ENCODE results near the gene VWF. TPM values are rescaled to one million over a fixed set of nuclear protein-coding genes. Genes with fewer than 3 reads are reported as not detected.

VWF gene
- total and polyA plus RNA-seq, 10 of the 15 experiments (the other 5 are each of a cell fraction or from before 2014, with no cell fraction given) = 0.08 to 0.23 TPM; not detected in 8

DNA sequence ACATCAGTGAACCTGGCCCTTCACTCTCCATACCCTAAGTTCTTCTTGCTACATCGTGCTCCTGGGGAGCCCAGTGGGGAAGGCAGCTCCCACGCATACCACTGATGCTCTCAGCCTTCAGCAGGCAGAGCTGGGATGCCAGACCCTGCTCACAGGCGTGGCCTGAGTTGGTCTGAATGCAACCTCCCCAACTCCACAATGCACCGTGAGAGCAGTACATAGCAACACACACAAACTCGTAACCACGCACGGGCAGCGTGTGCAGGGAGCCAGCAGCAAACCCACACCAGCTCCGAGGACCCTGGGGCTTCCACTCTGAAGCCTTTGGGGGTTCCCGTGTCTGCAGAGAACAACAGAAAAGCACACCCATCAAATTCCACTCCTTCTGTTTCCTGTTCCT, 216.7 kb downstream of the VWF start:
- no peaks in the 10 kb centered on the region for H3K36me3 ChIP-seq (ENCODE audit: control insufficient read depth in 2 of 2, insufficient read depth in 2 of 2, low read length in 1 of 2)
- H3K4me2 ChIP-seq (ENCODE audit: control insufficient read depth, insufficient read depth) = no peak overlapping the region
- no peaks in the 10 kb centered on the region for H3K9me3 ChIP-seq (replicated peaks; ENCODE audit: control insufficient read depth, insufficient read depth, low read length)
- ChIA-PET CTCF (no interaction called here), POLR2A (no interaction called here), RAD21 (ENCODE audit: unreplicated experiment) (no interaction called here), SMC1A (ENCODE audit: uncharacterized antibody, unreplicated experiment) (no interaction called here)
- no peaks in the 10 kb centered on the region for H3K79me2 ChIP-seq (ENCODE audit: control insufficient read depth, insufficient read depth, low read length)
- 9% methylated on average over 10 of the region's 10 CpGs for WGBS (ENCODE audit: insufficient coverage, insufficient replicate concordance, low lambda C conversion rate, missing lambda C conversion rate)
- no peaks in the 10 kb centered on the region for H3K4me1 ChIP-seq (ENCODE audit: control insufficient read depth, insufficient read depth, low read length)
- no peak overlapping the region for H2AFZ ChIP-seq (ENCODE audit: control insufficient read depth, low read depth, low read length)
- intact Hi-C loops (cut with micrococcal nuclease; ENCODE audit: unreplicated experiment) (no loop called here), in situ Hi-C loops (cut with MboI) (no loop called here)
- no TSS peak for BruUV-seq (replicated peaks)
- no peak overlapping the region for H3K27ac ChIP-seq (ENCODE audit: control insufficient read depth, insufficient read depth)
- no peak overlapping the region for H3K4me3 ChIP-seq
- H4K20me1 ChIP-seq (ENCODE audit: control insufficient read depth, insufficient read depth) = no peaks in the 10 kb centered on the region
- ATAC-seq (no peak), DNase-seq (ENCODE audit: low read depth, low spot score) (no peak), FAIRE-seq (no peak)
- H3K27me3 ChIP-seq (replicated peaks in 1 of 2; ENCODE audit: control insufficient read depth in 2 of 2, insufficient read depth in 2 of 2, low read length in 1 of 2) = peaks cover 2 to 7% of the 10 kb centered on the region in 2 experiments; a peak in 3 of 4 replicates
- no peak overlapping the region for H3K9ac ChIP-seq (ENCODE audit: control insufficient read depth, insufficient read depth, low read length)
- no peak for TF ChIP-seq NRF1 (conservative IDR thresholded peaks at IDR 0.05; ENCODE audit: low read depth, low read length)
- no peak for TF ChIP-seq FOXK2 (IDR thresholded peaks at IDR 0.05)
- TF ChIP-seq CEBPB (IDR thresholded peaks at IDR 0.05; ENCODE audit: borderline replicate concordance in 1 of 2, low read depth in 2 of 2, low read length in 2 of 2) = no peak
- TF ChIP-seq EED (IDR thresholded peaks at IDR 0.05; ENCODE audit: low read depth) = no peak
- no peak for TF ChIP-seq POLR2A (IDR thresholded peaks at IDR 0.05; ENCODE audit: low read depth, low read length)
- TF ChIP-seq BMI1 (IDR thresholded peaks at IDR 0.05; ENCODE audit: borderline replicate concordance) = no peak
- no peak for TF ChIP-seq HDGF (IDR thresholded peaks at IDR 0.05)
- no peak for TF ChIP-seq GATAD2B (conservative IDR thresholded peaks at IDR 0.05; ENCODE audit: low read depth)
- TF ChIP-seq SRF (IDR thresholded peaks at IDR 0.05; ENCODE audit: low read depth in 2 of 2, low read length in 2 of 2) = no peak
- no peak for TF ChIP-seq MYC (IDR thresholded peaks at IDR 0.05; ENCODE audit: insufficient read depth, insufficient read length, insufficient replicate concordance, low read length, severe bottlenecking)
- TF ChIP-seq, protein P1, sequence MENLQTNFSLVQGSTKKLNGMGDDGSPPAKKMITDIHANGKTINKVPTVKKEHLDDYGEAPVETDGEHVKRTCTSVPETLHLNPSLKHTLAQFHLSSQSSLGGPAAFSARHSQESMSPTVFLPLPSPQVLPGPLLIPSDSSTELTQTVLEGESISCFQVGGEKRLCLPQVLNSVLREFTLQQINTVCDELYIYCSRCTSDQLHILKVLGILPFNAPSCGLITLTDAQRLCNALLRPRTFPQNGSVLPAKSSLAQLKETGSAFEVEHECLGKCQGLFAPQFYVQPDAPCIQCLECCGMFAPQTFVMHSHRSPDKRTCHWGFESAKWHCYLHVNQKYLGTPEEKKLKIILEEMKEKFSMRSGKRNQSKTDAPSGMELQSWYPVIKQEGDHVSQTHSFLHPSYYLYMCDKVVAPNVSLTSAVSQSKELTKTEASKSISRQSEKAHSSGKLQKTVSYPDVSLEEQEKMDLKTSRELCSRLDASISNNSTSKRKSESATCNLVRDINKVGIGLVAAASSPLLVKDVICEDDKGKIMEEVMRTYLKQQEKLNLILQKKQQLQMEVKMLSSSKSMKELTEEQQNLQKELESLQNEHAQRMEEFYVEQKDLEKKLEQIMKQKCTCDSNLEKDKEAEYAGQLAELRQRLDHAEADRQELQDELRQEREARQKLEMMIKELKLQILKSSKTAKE (IDR thresholded peaks at IDR 0.05; ENCODE audit: low read depth, poor library complexity, severe bottlenecking) = no peak
- no peak for TF ChIP-seq ZNF217 (IDR thresholded peaks at IDR 0.05)
- no peak for TF ChIP-seq ZNF384 (IDR thresholded peaks at IDR 0.05; ENCODE audit: borderline replicate concordance, low read depth, low read length)
- TF ChIP-seq YY1 (IDR thresholded peaks at IDR 0.05; ENCODE audit: low read depth, low read length) = no peak
- TF ChIP-seq, protein P2, sequence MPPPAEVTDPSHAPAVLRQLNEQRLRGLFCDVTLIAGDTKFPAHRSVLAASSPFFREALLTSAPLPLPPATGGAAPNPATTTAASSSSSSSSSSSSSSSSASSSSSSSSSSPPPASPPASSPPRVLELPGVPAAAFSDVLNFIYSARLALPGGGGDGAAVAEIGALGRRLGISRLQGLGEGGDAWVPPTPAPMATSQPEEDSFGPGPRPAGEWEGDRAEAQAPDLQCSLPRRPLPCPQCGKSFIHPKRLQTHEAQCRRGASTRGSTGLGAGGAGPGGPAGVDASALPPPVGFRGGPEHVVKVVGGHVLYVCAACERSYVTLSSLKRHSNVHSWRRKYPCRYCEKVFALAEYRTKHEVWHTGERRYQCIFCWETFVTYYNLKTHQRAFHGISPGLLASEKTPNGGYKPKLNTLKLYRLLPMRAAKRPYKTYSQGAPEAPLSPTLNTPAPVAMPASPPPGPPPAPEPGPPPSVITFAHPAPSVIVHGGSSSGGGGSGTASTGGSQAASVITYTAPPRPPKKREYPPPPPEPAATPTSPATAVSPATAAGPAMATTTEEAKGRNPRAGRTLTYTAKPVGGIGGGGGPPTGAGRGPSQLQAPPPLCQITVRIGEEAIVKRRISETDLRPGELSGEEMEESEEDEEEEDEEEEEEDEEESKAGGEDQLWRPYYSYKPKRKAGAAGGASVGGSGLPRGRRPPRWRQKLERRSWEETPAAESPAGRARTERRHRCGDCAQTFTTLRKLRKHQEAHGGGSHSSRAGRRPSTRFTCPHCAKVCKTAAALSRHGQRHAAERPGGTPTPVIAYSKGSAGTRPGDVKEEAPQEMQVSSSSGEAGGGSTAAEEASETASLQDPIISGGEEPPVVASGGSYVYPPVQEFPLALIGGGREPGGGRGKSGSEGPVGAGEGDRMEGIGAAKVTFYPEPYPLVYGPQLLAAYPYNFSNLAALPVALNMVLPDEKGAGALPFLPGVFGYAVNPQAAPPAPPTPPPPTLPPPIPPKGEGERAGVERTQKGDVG (CRISPR knock-in tag; IDR thresholded peaks at IDR 0.05) = no peak
- TF ChIP-seq, protein P3, sequence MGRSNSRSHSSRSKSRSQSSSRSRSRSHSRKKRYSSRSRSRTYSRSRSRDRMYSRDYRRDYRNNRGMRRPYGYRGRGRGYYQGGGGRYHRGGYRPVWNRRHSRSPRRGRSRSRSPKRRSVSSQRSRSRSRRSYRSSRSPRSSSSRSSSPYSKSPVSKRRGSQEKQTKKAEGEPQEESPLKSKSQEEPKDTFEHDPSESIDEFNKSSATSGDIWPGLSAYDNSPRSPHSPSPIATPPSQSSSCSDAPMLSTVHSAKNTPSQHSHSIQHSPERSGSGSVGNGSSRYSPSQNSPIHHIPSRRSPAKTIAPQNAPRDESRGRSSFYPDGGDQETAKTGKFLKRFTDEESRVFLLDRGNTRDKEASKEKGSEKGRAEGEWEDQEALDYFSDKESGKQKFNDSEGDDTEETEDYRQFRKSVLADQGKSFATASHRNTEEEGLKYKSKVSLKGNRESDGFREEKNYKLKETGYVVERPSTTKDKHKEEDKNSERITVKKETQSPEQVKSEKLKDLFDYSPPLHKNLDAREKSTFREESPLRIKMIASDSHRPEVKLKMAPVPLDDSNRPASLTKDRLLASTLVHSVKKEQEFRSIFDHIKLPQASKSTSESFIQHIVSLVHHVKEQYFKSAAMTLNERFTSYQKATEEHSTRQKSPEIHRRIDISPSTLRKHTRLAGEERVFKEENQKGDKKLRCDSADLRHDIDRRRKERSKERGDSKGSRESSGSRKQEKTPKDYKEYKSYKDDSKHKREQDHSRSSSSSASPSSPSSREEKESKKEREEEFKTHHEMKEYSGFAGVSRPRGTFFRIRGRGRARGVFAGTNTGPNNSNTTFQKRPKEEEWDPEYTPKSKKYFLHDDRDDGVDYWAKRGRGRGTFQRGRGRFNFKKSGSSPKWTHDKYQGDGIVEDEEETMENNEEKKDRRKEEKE (IDR thresholded peaks at IDR 0.05) = no peak
- no peak for TF ChIP-seq POU2F2 (IDR thresholded peaks at IDR 0.05; ENCODE audit: borderline replicate concordance, low read depth, low read length)
- no peak for TF ChIP-seq TCF7 (IDR thresholded peaks at IDR 0.05; ENCODE audit: borderline replicate concordance)
